ENCODE data around the gene PHACTR3. TPM values are rescaled to one million over a fixed set of nuclear protein-coding genes. Genes with fewer than 3 reads are reported as not detected.

The PHACTR3 gene
- total RNA-seq, 1 experiment from 2014 or later = not detected

- H3K27me3 Mint-ChIP-seq (ENCODE audit: low read depth) = peaks cover 24% of the 10 kb centered on the region
- Histone ChIP-seq H3K56ac (ENCODE audit: insufficient read length, low read depth, low read length) (no peak overlapping the region), H3K79me2 (ENCODE audit: insufficient read depth, low read length) (no peaks in the 10 kb centered on the region), H3K4me1 (ENCODE audit: insufficient read depth, low read length) (no peaks in the 10 kb centered on the region), H3K23me2 (ENCODE audit: insufficient read length, low read depth, low read length, poor library complexity, severe bottlenecking) (no peaks in the 10 kb centered on the region), H3K18ac (ENCODE audit: insufficient read length, low read depth, low read length) (no peak overlapping the region), H3T11ph (ENCODE audit: low read length) (no peak overlapping the region), H3K27ac (ENCODE audit: insufficient read length, low read depth, low read length) (no peak overlapping the region), H3K9ac (ENCODE audit: extremely low read depth, insufficient read length, low read length) (no peak overlapping the region), H4K8ac (replicated peaks; ENCODE audit: insufficient read length, low read depth, low read length) (no peak overlapping the region), H3K9me3 (ENCODE audit: control insufficient read depth, low read depth, low read length) (no peaks in the 10 kb centered on the region), H2BK5ac (ENCODE audit: insufficient read length, low read length) (no peak overlapping the region), H3K27me3 (ENCODE audit: insufficient read depth, low read length) (no peaks in the 10 kb centered on the region; the same call in 1 of the 2 replicates), H2AFZ (ENCODE audit: low read length) (no peak overlapping the region), H3K4me2 (ENCODE audit: insufficient read depth, insufficient read length, low read length) (no peak overlapping the region), H3K14ac (ENCODE audit: insufficient read depth, low read length) (no peak overlapping the region), H2BK12ac (ENCODE audit: insufficient read length, low read depth, low read length) (no peak overlapping the region), H4K5ac (ENCODE audit: insufficient read length, low read depth, low read length) (no peak overlapping the region), H3K4ac (ENCODE audit: low read depth, low read length) (no peak overlapping the region), H2BK120ac (ENCODE audit: low read depth, low read length, poor library complexity, severe bottlenecking) (no peak overlapping the region), H4K91ac (ENCODE audit: insufficient read length, low read depth, low read length) (no peak overlapping the region), H2BK15ac (ENCODE audit: low read depth, low read length) (no peak overlapping the region), H2BK20ac (ENCODE audit: low read depth, low read length, poor library complexity, severe bottlenecking) (no peak overlapping the region), H3K79me1 (ENCODE audit: insufficient read depth, low read depth, low read length, poor library complexity, severe bottlenecking) (no peaks in the 10 kb centered on the region), H4K20me1 (ENCODE audit: control insufficient read depth, insufficient read depth, insufficient read length) (no peaks in the 10 kb centered on the region), H2AK5ac (ENCODE audit: insufficient read length, low read length) (no peak overlapping the region), H3K23ac (ENCODE audit: insufficient read length, low read depth, low read length) (no peak overlapping the region)
- H3K36me3 Mint-ChIP-seq (ENCODE audit: insufficient read depth in 1 of 3, low read depth in 3 of 3) = no peaks in the 10 kb centered on the region
- peak; percentile 5 for DNase-seq
- peaks cover 6 to 11% of the 10 kb centered on the region in 2 experiments for H3K4me1 Mint-ChIP-seq
- TF ChIP-seq CTCF (conservative IDR thresholded peaks at IDR 0.05) = no peak
- no peak overlapping the region for H3K4me3 Mint-ChIP-seq
- WGBS (ENCODE audit: extremely low coverage, insufficient read length, low lambda C conversion rate) = 100% methylated on average over 1 of the region's 10 CpGs
- peaks cover 0 to 21% of the 10 kb centered on the region in 2 experiments; a peak in 4 of 5 replicates for H3K9me3 Mint-ChIP-seq
- no peak overlapping the region for H3K27ac Mint-ChIP-seq
Observed at GRCh38 chr20:59818911-59819310, 214.6 kb downstream of the PHACTR3 start.

Measured in H9 (cell line).